HCT116 (cell line): ENCODE data around the gene TMA16.

Experiments
- ZNF274 ChIP-seq: fragments of 200-500 bp; sonication (Bioruptor generic); IDR thresholded peaks from 2 replicates; pipeline ENCODE4 v1.6.1; 2014; ENCODE audit warnings: mild to moderate bottlenecking, low read depth, low read length, inconsistent platforms
- TF ChIP-seq, protein P1 (sequence below), 3 experiments: fragments of 200-600 bp in 1 of 3; sonication (generic) in 1 of 3; IDR thresholded peaks in 2 of 3; conservative IDR thresholded peaks in 1 of 3; 2 replicates each; pipeline ENCODE4 v1.5.1; 2012 to 2017; ENCODE audit warnings: low read depth in 2 of 3, low read length in 2 of 3, antibody characterized with exemption in 1 of 3, borderline replicate concordance in 1 of 3, control low read depth in 1 of 3, mild to moderate bottlenecking in 1 of 3, mixed read lengths in 1 of 3, mixed run types in 1 of 3, moderate library complexity in 1 of 3; ENCODE audit not compliant: insufficient read depth in 1 of 3

DNA sequence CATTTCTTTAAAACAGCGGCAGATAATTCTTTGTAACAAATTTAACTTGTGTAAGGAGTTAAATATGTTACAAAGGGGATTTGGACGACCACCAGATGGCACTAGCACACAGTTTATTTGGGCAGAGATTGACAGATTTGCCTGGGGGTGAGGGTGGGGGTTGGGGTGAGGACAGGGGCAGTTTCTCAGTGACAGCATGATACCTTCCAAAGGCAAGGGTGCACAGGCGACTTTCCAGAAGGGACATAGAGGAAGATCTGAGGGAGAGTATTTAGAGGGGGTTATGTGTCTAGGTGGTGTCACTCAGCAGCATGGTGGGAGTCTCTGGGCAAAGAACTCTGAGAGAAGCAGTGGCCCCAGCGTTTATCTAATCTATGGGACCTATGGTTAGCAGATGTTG lies 9.6 kb upstream of the TMA16 start:
- TF ChIP-seq, protein P1, sequence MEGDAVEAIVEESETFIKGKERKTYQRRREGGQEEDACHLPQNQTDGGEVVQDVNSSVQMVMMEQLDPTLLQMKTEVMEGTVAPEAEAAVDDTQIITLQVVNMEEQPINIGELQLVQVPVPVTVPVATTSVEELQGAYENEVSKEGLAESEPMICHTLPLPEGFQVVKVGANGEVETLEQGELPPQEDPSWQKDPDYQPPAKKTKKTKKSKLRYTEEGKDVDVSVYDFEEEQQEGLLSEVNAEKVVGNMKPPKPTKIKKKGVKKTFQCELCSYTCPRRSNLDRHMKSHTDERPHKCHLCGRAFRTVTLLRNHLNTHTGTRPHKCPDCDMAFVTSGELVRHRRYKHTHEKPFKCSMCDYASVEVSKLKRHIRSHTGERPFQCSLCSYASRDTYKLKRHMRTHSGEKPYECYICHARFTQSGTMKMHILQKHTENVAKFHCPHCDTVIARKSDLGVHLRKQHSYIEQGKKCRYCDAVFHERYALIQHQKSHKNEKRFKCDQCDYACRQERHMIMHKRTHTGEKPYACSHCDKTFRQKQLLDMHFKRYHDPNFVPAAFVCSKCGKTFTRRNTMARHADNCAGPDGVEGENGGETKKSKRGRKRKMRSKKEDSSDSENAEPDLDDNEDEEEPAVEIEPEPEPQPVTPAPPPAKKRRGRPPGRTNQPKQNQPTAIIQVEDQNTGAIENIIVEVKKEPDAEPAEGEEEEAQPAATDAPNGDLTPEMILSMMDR (IDR thresholded peaks at IDR 0.05 in 2 of 3, conservative IDR thresholded peaks at IDR 0.05 in 1 of 3; ENCODE audit: borderline replicate concordance in 1 of 3, insufficient read depth in 1 of 3, low read depth in 2 of 3, low read length in 2 of 3) = peak; percentile 50 to 78 (median 61); a peak in 5 of 6 replicates
- TF ChIP-seq ZNF274 = no peak
